HCT116 (cell line): ENCODE measurements around the gene ZNHIT3. TPM values are rescaled to one million over a fixed set of nuclear protein-coding genes. Genes with fewer than 3 reads are reported as not detected.

Source experiments
- ATAC-seq: fragments of 200-7000 bp; cut with Tn5 transposase; 2 replicates; pipeline ENCODE4 v1.9.1; 2020; ENCODE audit warnings: mild to moderate bottlenecking, moderate library complexity
- BruUV-seq: library from RNA; stranded (reverse); fragments of 400-500 nt; replicated peaks from 2 replicates; lab custom pipeline; 2021; lab: Mats Ljungman, UMichigan
- CTCF ChIA-PET: fragments of 300-600 bp; sonication (Branson Sonifier 250); formaldehyde crosslinking; loops from one replicate; lab custom pipeline; 2021; ENCODE audit warnings: antibody characterized with exemption; lab: Charles Lee
- POLR2A ChIA-PET: fragments of 300-600, 350-600 bp; sonication (Branson Sonifier 250); formaldehyde crosslinking; loops from one replicate; lab custom pipeline; 2021; ENCODE audit warnings: antibody characterized with exemption; lab: Charles Lee
- RAD21 ChIA-PET, 2 experiments: fragments of 300-600 bp; sonication (Branson Sonifier 250); formaldehyde crosslinking; loops; one replicate each; lab custom pipeline; 2023; ENCODE audit warnings: low total read pairs in 2 of 2; ENCODE audit not compliant: uncharacterized antibody in 2 of 2, unreplicated experiment in 2 of 2, low non-redundant PET in 1 of 2; lab: Charles Lee
- DNase-seq: peaks from one replicate; pipeline ENCODE4 v3.0.0-alpha.2; 2010; ENCODE audit warnings: low read depth, low spot score
- H2AFZ ChIP-seq: fragments of 200-600 bp; shearing (Covaris generic), sonication (generic); 2 replicates; pipeline ENCODE4 v1.6.1; 2017; ENCODE audit warnings: low read depth, mixed run types, mixed read lengths, antibody characterized with exemption, low read length; ENCODE audit not compliant: poor library complexity, severe bottlenecking
- H3K27ac ChIP-seq: 2 replicates; pipeline ENCODE4 v1.5.1; 2012; ENCODE audit warnings: low read depth, low read length
- H3K27me3 ChIP-seq: fragments of 200-600 bp; sonication (generic); 2 replicates; pipeline ENCODE4 v1.6.1; 2016; ENCODE audit warnings: mixed run types, low read length, mixed read lengths; ENCODE audit not compliant: insufficient read depth
- H3K36me3 ChIP-seq, 2 experiments: fragments of 200-500 bp in 1 of 2; fragments of 200-600 bp in 1 of 2; sonication (Bioruptor generic) in 1 of 2; sonication (generic) in 1 of 2; 2 replicates each; pipeline versions ENCODE4 v1.5.1 to v1.6.1; 2014 to 2016; ENCODE audit warnings: low read length in 2 of 2, inconsistent platforms in 1 of 2, mixed read lengths in 1 of 2, mixed run types in 1 of 2; ENCODE audit not compliant: insufficient read depth in 2 of 2, control insufficient read depth in 1 of 2
- H3K4me1 ChIP-seq, 2 experiments: fragments of 200-600 bp in 1 of 2; sonication (generic) in 1 of 2; 2 replicates each; pipeline versions ENCODE4 v1.5.1 to v1.6.1; 2012 to 2017; ENCODE audit warnings: low read length in 2 of 2, inconsistent platforms in 1 of 2, mild to moderate bottlenecking in 1 of 2, mixed read lengths in 1 of 2, mixed run types in 1 of 2, moderate library complexity in 1 of 2; ENCODE audit not compliant: insufficient read depth in 2 of 2, control insufficient read depth in 1 of 2
- H3K4me2 ChIP-seq: fragments of 200-600 bp; sonication (generic); 2 replicates; pipeline ENCODE4 v1.6.1; 2017; ENCODE audit warnings: mixed run types, low read length, mixed read lengths
- H3K4me3 ChIP-seq, 2 experiments: fragments of 200-600 bp in 1 of 2; sonication (generic) in 1 of 2; replicated peaks in 1 of 2; 2 replicates each; pipeline ENCODE4 v1.5.1; 2011 to 2016; ENCODE audit warnings: low read length in 2 of 2, control low read depth in 1 of 2, low read depth in 1 of 2, mild to moderate bottlenecking in 1 of 2, mixed read lengths in 1 of 2, mixed run types in 1 of 2
- H3K79me2 ChIP-seq: fragments of 200-600 bp; sonication (generic); 2 replicates; pipeline ENCODE4 v1.6.1; 2017; ENCODE audit warnings: mild to moderate bottlenecking, mixed run types, low read length, moderate library complexity, mixed read lengths; ENCODE audit not compliant: insufficient read depth
- H3K9ac ChIP-seq: fragments of 200-600 bp; sonication (generic); 2 replicates; pipeline ENCODE4 v1.6.1; 2016; ENCODE audit warnings: low read length, mixed read lengths
- H3K9me2 ChIP-seq: fragments of 200-600 bp; sonication (generic), shearing (Covaris generic); 2 replicates; pipeline ENCODE4 v1.6.1; 2017; ENCODE audit warnings: mixed run types, mild to moderate bottlenecking, moderate library complexity; ENCODE audit not compliant: insufficient read depth
- H3K9me3 ChIP-seq, 2 experiments: fragments of 200-500 bp in 1 of 2; fragments of 200-600 bp in 1 of 2; sonication (Bioruptor generic) in 1 of 2; sonication (generic) in 1 of 2; 2 replicates each; pipeline ENCODE4 v1.6.1; 2014 to 2017; ENCODE audit warnings: low read length in 2 of 2, mixed read lengths in 2 of 2, inconsistent platforms in 1 of 2, low read depth in 1 of 2, mild to moderate bottlenecking in 1 of 2, mixed run types in 1 of 2, moderate library complexity in 1 of 2; ENCODE audit not compliant: control insufficient read depth in 1 of 2, insufficient read depth in 1 of 2
- H4K20me1 ChIP-seq: fragments of 200-600 bp; sonication (generic), shearing (Covaris generic); 2 replicates; pipeline ENCODE4 v1.6.1; 2017; ENCODE audit warnings: mixed run types, mild to moderate bottlenecking, moderate library complexity; ENCODE audit not compliant: insufficient read depth
- CBX3 ChIP-seq: IDR thresholded peaks from 2 replicates; pipeline ENCODE4 v1.6.1; 2012; ENCODE audit warnings: low read depth
- CTCF ChIP-seq, 3 experiments: fragments of 200-600 bp in 1 of 3; sonication (generic) in 1 of 3; IDR thresholded peaks in 2 of 3; conservative IDR thresholded peaks in 1 of 3; 2 replicates each; pipeline ENCODE4 v1.5.1; 2012 to 2017; ENCODE audit warnings: low read depth in 2 of 3, low read length in 2 of 3, antibody characterized with exemption in 1 of 3, borderline replicate concordance in 1 of 3, control low read depth in 1 of 3, mild to moderate bottlenecking in 1 of 3, mixed read lengths in 1 of 3, mixed run types in 1 of 3, moderate library complexity in 1 of 3; ENCODE audit not compliant: insufficient read depth in 1 of 3
- EGR1 ChIP-seq: IDR thresholded peaks from 2 replicates; pipeline ENCODE4 v1.6.1; 2012; ENCODE audit warnings: low read depth
- ELF1 ChIP-seq: IDR thresholded peaks from 2 replicates; pipeline ENCODE4 v1.6.1; 2012; ENCODE audit warnings: low read depth, borderline replicate concordance
- EZH2 ChIP-seq: fragments of 200-600 bp; sonication (generic); IDR thresholded peaks from 2 replicates; pipeline ENCODE4 v1.6.1; 2017; ENCODE audit warnings: antibody characterized with exemption, mixed run types
- EZH2phosphoT487 ChIP-seq: fragments of 200-600 bp; IDR thresholded peaks from 2 replicates; pipeline ENCODE4 v1.6.1; 2018; ENCODE audit warnings: antibody characterized with exemption, borderline replicate concordance
- FOSL1 ChIP-seq: IDR thresholded peaks from 2 replicates; pipeline ENCODE4 v1.6.1; 2012; ENCODE audit warnings: low read depth
- POLR2A ChIP-seq: IDR thresholded peaks from 2 replicates; pipeline ENCODE4 v1.7.0; 2011; ENCODE audit warnings: borderline replicate concordance; ENCODE audit not compliant: insufficient read depth, insufficient read length; ENCODE audit errors: extremely low read depth
- REST ChIP-seq: IDR thresholded peaks from 2 replicates; pipeline ENCODE4 v1.6.1; 2012; ENCODE audit warnings: low read depth
- SIN3A ChIP-seq: IDR thresholded peaks from 2 replicates; pipeline ENCODE4 v1.6.1; 2012; ENCODE audit warnings: low read depth
- SRF ChIP-seq: IDR thresholded peaks from 2 replicates; pipeline ENCODE4 v1.6.1; 2012; ENCODE audit warnings: low read depth
- TCF7L2 ChIP-seq: IDR thresholded peaks from 2 replicates; pipeline ENCODE4 v1.7.0; 2011; ENCODE audit warnings: borderline replicate concordance, inconsistent platforms; ENCODE audit not compliant: insufficient read depth, insufficient read length; ENCODE audit errors: extremely low read depth
- YY1 ChIP-seq: IDR thresholded peaks from 2 replicates; pipeline ENCODE4 v1.6.1; 2011; ENCODE audit warnings: low read length, low read depth, moderate library complexity, mild to moderate bottlenecking; ENCODE audit not compliant: insufficient replicate concordance; ENCODE audit errors: extremely low read depth
- ZFX ChIP-seq: fragments of 450-650 bp; IDR thresholded peaks from 2 replicates; pipeline ENCODE4 v1.6.1; 2017
- ZNF274 ChIP-seq: fragments of 200-500 bp; sonication (Bioruptor generic); IDR thresholded peaks from 2 replicates; pipeline ENCODE4 v1.6.1; 2014; ENCODE audit warnings: mild to moderate bottlenecking, low read depth, low read length, inconsistent platforms
- intact Hi-C: fragments of 100-400 bp; cut with micrococcal nuclease; formaldehyde crosslinking; loops from 2 replicates; pipeline ENCODE4 v1.10.0; 2022
- total RNA-seq: library from RNA; stranded (reverse); gene quantifications from one replicate; pipeline ENCODE4 v1.2.1, GENCODE V29; 2021; ENCODE audit not compliant: unreplicated experiment

The ZNHIT3 gene
- total RNA-seq, 1 experiment from 2014 or later: 33.9 TPM

GRCh38 chr17:36498560-36499300, 12.2 kb downstream of the ZNHIT3 start:
- no peak overlapping the region for H3K4me2 ChIP-seq
- BruUV-seq: no TSS peak
- peaks cover 52 to 63% of the 10 kb centered on the region in 2 experiments for H3K36me3 ChIP-seq
- TF ChIP-seq ZNF274: no peak
- no peak for TF ChIP-seq YY1
- no peak for TF ChIP-seq EZH2
- no peak for TF ChIP-seq ZFX
- TF ChIP-seq POLR2A: no peak
- no peak for DNase-seq
- 0 out of 2 replicates have a peak, but pooled peaks cover 5% of the 10 kb centered on the region for H4K20me1 ChIP-seq
- RAD21 ChIA-PET: no interaction called here
- CTCF ChIA-PET: interaction anchor here (0.7 to 1.8 kb wide), 3 partner anchors 16 to 530 kb away, joined by 3 to 5 read pairs (median 3); no protein-coding TSS in a partner anchor
- H3K9me2 ChIP-seq: no peaks in the 10 kb centered on the region
- H3K9ac ChIP-seq: no peak overlapping the region
- H3K9me3 ChIP-seq: no peaks in the 10 kb centered on the region
- H3K4me3 ChIP-seq: no peak overlapping the region
- no peaks in the 10 kb centered on the region for H3K27me3 ChIP-seq
- ATAC-seq: no peak
- H3K79me2 ChIP-seq: no peaks in the 10 kb centered on the region
- intact Hi-C loops: no loop called here
- H3K4me1 ChIP-seq: no peaks in the 10 kb centered on the region
- no peak overlapping the region for H3K27ac ChIP-seq
- no peak overlapping the region for H2AFZ ChIP-seq
- POLR2A ChIA-PET: no interaction called here

GRCh38 chr17:36500745-36501225, 14.3 kb downstream of the ZNHIT3 start:
- H3K9ac ChIP-seq: no peak overlapping the region
- BruUV-seq: no TSS peak
- no peak overlapping the region for H3K4me2 ChIP-seq
- ATAC-seq (0 out of 2 replicates have a peak, but pooled peaks have one; percentile 21), DNase-seq (no peak)
- no peaks in the 10 kb centered on the region for H3K4me1 ChIP-seq
- H3K27me3 ChIP-seq: no peaks in the 10 kb centered on the region
- no peaks in the 10 kb centered on the region for H3K9me3 ChIP-seq
- no peaks in the 10 kb centered on the region for H3K9me2 ChIP-seq
- no peak overlapping the region for H3K4me3 ChIP-seq
- RAD21 ChIA-PET: no interaction called here
- CTCF ChIA-PET: no interaction called here
- POLR2A ChIA-PET: no interaction called here
- H2AFZ ChIP-seq: no peak overlapping the region
- H3K27ac ChIP-seq: no peak overlapping the region
- intact Hi-C loops: no loop called here
- H3K36me3 ChIP-seq: peaks cover 53 to 63% of the 10 kb centered on the region in 2 experiments
- no peaks in the 10 kb centered on the region for H4K20me1 ChIP-seq
- no peaks in the 10 kb centered on the region for H3K79me2 ChIP-seq
- no peak for TF ChIP-seq EGR1
- no peak for TF ChIP-seq SRF
- no peak for TF ChIP-seq ZNF274
- TF ChIP-seq CBX3: no peak
- TF ChIP-seq EZH2phosphoT487: no peak
- no peak for TF ChIP-seq CTCF (IDR thresholded peaks at IDR 0.05 in 2 of 3, conservative IDR thresholded peaks at IDR 0.05 in 1 of 3; ENCODE audit: borderline replicate concordance in 1 of 3, insufficient read depth in 1 of 3, low read depth in 2 of 3, low read length in 2 of 3)
- TF ChIP-seq SIN3A: no peak
- TF ChIP-seq FOSL1: no peak
- no peak for TF ChIP-seq TCF7L2
- TF ChIP-seq REST: no peak
- no peak for TF ChIP-seq ELF1
- no peak for TF ChIP-seq POLR2A
